Measurements from ENCODE around the gene PLEKHA1.
A peak's percentile ranks its signal among the peaks of the same experiment; 100 is the strongest.

Gene PLEKHA1

DNA sequence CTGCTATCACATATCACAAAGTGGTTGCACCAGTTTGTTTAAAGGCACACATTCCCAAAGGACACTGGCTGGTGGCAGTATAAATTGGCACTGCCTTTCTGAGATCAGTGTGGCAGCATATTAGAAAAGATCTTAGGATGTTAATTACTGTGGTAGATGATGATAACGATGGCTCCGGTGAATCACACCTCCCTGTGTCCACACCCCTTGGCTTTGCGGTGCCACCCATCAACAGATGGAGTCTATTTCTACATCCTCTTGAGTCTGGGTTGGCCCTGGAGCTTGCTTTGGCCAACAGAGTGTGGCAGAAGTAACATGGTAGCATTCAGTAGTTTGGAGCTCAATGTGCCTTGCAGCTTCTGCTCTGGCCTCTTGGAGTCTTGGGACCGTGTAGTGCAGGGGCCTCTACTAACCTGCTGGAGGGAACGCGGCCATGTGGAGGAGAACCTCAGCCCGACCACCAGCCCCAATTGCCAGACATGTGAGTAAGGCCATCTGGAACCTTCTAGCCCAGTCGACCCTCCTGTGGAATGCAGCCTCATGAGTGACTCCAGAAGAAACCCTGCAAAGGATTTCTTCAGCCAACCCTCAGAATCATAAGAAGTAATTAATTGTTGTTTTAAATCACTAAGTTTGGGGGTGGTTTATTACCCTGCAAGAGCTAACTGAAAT is 27.2 kb upstream of the PLEKHA1 start:
- DNase-seq (ENCODE audit: low read depth), result no peak

DNA sequence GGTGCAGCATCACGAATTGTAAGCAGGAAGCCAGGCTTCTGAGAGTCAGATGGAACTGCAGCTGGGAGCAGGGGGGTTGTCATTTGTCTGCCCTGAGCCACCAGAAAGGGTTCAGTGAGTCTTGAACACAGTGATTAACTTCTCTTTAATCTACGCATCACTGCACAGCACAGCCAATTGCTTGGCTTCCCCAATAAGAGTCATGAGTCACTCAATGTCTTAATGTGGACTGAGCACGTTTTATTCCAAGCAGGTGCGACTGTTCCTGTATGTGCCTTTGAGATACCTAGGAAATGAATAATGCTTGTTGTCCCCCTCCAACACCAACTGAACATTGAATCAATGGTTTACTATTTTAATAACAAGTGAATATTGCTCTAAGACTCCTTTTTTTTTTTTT is 26.0 kb upstream of the PLEKHA1 start:
- no peak for DNase-seq (ENCODE audit: low read depth)

DNA sequence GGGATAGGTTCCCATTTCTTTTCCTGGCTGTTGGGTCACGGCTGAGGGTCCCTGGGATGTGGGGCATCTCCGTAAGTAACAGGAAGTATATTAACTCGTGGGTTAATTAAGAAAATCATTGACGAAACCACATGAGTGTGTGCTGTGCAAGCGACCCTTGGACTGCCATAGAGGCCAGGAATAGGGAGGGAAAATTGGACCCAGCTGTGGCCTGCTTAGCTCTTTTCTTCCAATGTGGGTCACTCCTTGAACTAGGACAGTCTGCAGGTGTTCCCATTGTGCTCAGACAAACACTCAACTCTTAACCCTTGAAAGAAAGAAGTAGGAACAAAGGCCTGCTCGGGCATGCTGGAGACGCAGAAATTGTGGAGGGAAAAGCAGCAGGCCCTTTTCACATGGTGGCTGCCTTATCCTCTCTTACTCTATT is 25.6 kb upstream of the PLEKHA1 start:
- no peak for DNase-seq (ENCODE audit: low read depth)

DNA sequence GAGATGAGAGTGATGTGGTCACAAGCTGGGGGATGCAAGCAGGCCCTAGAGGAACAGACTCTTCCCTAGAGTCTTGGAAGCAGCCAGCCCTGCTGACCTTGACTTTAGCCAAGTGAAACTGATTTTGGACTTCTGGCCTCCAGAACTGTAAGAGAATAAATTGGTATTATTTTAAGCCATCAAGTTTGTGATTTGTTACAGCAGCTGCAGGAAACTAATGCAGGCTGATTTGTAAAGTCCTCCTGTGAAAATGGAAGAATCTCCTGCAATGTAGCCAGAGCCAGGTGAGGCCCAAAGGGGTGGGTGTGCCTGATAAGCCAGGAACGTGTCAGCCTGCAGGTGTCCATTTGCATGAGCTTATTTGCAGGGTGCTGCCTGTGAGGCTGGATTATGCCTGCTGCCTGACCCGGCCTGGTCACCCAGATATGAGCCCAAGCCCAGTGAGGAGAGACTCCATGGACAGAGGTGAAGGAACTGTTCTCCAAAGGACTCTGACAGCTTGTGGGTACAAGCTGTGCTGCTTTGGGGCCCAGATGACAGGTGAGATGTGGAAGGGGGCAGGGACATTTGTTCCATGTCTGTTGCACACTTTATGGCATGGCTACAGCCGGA is 24.6 kb upstream of the PLEKHA1 start:
- no peak for DNase-seq (ENCODE audit: low read depth)

DNA sequence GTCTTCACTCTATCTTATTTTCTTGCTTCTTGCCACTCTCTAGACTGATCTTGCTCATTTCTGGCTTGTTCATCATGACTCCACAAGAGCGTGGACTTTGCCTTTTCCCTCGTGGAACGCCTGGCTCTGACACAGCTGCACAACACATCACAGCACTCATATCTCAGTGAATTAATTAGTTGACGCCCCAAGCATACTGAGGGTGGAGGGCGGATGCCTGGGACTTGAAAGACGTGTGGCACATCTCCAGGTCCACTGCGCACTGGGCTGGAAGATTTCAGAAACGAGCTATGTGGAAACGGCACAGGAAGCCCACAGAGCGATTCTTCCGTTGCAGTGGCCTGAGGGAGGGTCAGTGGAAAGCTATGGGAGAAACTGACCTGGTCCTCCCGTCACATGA is 23.6 kb upstream of the PLEKHA1 start:
- DNase-seq (ENCODE audit: low read depth), result no peak

DNA sequence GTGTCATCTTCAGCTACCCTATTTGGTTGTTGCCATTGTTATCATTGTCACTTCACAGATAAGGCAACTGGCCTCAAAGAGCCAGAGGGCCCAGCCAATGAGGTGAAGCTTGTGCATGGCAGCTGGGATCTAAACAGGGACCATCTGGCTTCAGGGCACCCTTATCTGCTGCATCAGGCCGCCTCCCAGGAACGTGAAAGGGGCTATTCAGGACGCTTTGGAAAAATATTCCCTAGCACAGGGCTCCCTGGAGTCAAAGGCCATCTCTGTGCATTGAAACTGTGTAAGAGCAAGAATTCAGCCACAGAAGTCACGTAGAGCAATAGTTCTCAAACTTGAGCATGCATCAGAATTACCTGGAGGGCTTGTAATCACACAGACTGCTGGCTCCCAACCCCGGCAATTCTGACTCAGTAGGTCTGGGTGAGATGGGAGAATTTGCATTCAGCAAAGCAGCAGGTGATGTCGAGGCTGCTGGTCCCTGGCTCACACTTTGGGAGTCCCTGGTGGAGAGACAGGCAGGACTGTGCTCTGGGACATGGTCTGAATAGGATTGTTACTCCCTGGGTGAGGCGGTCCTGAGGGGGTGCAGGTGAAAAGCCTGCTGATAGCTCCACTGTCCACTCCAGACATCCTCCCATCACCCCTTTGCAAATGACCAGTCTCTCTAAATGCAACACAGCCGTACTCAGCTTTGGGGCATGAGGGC is 21.5 kb upstream of the PLEKHA1 start:
- DNase-seq (ENCODE audit: low read depth), result no peak

DNA sequence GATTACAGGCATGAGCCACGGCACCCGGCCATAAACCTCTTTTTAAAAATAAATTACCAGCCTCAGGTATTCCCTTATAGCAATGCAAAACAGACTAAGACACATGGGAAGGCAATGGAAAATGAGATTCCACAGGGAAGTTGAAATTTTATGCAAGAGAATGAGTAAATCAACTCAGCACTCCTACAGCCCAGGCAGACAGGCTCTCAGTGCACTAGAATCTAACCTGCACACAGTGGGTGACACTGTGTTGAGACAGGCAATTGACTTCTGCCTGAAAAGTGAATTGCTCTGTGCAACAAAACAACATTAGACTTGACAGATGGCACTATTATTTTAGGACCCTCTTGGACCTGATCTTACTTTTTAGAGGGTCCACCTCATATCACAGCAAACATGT is 20.1 kb upstream of the PLEKHA1 start:
- DNase-seq (ENCODE audit: low read depth), result no peak

DNA sequence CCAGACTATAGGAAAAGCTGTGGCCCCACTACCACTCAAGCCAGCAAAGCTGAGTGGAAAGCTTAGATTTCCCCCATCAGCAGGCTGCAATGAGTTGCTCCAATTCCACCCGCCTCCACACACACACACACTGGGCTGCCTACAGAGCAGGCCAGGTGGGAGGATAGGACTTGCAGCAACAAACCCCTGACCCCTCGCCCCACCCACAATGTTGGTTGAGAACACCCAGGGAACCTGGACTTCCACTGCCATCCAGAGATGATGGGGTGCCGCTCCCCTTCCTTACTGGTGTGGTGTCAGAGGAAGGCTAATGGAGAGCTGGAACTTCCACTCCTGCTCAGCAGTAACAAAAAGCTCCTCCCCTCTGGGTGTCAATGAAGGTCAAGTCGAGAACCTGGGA is 16.8 kb upstream of the PLEKHA1 start:
- DNase-seq (ENCODE audit: low read depth), result no peak

DNA sequence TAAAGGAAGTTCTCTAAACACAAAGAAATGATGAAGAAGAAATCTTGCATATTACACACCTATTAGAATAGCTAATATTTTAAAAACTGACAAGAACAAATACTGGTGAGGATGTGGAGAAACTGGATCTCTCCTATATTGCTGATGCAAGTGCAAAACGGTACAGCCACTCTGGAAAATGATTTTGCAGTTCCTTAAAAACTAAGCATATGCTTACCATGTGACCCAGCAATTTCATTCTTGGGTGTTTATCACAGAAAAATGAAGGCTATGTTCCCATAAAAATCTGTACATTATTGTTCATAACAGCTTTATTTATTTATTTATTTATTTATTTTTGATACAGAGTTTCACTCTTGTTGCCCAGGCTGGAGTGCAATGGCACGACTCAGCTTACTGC is 14.9 kb upstream of the PLEKHA1 start:
- DNase-seq (ENCODE audit: low read depth), result no peak

DNA sequence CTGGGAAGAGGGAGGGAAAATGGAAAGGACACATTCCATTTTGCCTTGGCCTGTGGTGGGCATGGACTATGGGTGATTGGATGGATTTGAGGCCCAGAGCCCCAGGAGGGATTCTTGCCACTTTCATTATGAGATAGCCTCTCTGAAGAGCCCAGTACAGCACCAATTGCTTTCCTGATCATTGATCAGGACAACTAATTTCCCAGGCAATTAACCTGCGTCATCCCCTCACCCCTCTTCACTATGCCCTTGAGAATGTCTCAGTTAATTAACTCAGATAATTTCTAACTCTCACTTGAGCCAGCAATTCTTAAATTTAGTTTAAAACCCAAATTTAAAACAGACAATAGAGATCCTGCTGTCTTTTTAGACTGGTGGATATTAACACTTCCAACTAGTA is 13.5 kb upstream of the PLEKHA1 start:
- DNase-seq (ENCODE audit: low read depth), result no peak

DNA sequence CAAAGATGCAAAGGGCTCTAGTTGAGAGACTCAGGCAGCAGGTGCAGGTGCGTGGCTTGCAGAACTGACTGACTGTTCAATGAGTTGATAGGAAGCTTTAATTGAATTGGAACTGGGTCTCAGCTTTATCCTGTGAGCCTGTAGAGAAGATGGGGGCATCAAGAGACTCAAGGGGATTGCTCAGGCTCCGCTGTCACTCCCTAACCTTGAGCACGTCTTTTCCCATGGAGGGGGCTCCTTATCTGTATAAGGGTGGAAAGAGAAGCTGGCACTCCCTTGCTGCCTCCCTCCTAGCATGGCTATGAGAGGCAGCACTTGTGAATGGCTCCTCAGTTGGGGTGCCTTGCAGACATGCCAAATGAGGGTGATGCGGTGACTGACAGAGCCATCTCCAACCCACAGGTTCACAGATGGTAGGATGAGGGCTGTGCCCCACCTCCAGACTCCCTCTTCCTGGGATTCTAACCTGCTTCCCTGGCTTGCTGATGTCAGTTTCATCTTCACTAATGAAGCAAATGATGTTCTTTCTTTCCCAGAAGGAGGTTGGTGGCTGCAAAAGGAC is 12.4 kb upstream of the PLEKHA1 start:
- DNase-seq (ENCODE audit: low read depth), result no peak

DNA sequence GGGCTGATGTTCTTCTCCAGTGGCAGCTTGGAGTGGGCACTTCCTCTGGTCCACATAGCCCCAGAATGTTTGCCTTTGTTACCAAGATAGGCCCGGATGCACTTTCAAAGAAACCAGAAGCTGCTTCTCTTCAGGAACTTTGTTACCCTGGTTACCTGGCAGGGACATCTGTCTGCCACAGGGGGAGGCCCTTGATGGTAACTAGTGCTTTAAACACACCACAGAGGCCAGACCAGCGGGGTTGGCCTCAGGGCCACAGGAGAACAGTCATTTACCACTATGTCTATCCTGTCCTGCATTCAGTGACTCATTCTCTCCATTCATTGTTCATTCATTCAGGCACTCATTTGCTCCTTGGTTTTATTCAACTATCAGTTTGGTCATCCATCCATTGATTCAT is 11.9 kb upstream of the PLEKHA1 start:
- no peak for DNase-seq (ENCODE audit: low read depth)

DNA sequence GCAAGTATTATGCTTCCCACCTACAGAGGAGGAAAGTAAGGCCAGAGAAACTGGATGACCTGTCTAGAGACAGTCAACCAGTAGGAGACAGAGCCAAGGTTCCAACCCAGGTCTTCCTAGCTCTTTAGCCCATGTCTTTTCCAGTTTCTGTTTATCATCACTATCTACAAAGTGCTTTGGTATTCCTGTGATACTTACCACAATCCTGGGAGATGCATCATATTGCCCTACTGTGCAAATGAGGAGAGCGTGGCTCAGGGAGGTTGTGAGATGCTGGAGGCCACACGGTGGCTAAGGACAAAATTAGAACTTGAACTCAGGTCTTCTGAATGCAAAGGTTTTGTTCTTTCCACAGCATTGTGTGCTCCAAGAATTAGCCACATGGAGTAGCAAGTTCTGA is 11.2 kb upstream of the PLEKHA1 start:
- DNase-seq (ENCODE audit: low read depth), result no peak

DNA sequence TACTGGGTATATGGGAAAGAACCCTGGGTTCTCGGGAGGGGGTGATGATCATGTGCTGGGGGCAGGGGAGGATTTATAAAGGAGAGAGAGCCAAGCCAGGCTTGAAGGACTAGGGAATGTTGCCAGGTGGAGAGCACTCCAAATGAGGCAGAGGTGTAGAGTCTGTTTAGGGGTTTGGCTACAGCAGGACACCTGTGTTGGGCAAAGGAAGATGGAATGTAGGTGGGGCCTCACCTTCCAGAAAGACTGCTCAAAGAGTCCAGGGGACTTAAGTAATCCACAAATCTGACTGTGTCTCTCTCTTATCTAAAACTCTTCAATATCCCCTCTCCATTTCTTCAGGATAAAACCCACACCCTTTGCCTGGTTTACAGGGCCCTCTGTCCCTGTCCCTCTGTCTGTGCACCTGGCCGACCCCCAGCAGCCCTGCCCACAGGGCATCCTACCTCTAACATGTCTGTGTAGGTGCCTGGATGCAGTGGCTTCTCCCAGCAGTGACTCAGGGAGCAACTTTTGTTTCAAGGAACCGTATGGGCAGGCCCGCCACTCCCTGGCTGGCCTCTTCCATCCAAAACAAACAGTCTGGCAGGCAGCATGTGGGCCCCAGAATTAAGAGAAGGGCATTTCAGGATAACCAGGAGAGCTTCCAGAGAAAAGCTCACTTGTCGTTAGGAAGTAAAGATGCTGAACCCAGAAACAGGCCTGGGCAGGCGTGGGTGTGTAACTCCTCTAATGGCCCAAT is 10.6 kb upstream of the PLEKHA1 start:
- DNase-seq (ENCODE audit: low read depth), result no peak

DNA sequence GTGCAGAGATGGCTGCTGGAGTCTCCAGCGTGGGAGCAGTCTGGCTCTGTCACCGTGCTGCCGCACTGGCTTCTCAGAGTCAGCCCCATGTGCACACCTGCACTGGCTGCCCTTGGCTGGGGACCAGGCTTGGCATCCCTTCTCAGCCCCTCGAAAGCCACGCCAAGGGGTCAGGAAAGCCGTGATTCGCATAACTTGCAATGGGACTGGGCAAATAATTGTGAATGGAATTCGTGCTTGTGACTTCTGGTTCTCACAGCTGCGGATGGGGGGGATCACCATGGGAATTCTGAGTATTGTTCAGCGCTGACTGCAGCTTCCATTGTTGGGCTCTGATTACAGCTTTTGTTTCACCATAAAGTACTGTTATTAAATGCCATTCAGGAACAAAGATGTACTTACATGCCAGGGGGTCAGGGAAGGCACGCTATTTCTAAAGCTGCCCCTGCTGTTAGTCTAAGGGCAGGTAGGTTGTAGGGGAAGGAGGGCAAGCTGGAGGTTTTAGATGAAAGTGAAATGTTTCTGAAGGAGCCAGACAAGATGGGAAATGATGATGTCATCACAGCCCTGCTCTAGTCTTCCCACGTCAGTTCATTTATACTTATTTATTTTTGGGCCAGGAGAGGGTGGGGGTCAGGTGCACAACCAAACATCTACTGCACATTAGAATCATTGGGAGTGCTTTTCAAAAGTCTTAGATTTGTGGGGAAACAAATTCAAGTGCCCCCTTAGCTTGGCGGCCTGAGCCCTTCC is 5.8 kb upstream of the PLEKHA1 start:
- no peak for DNase-seq (ENCODE audit: low read depth)

DNA sequence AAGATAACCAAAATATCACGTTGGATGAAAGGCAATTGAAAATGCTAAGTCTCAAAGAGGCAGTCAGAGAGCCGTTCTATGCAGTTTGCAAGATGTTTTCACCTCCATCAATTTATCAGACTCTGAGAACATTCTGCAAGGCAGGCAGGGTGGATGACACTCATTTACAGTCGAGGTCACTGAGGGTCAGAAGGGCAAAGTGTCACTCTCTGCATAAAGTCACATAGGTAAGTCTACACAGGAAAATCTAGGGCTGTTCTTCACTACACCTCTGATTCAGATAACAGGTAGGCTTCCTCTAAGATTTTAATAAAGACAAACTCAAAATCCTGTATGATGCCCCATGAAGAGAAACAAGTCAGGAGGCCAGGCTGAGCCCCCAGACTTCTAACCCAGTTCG is 1.4 kb upstream of the PLEKHA1 start:
- no peak for DNase-seq (ENCODE audit: low read depth)

DNA sequence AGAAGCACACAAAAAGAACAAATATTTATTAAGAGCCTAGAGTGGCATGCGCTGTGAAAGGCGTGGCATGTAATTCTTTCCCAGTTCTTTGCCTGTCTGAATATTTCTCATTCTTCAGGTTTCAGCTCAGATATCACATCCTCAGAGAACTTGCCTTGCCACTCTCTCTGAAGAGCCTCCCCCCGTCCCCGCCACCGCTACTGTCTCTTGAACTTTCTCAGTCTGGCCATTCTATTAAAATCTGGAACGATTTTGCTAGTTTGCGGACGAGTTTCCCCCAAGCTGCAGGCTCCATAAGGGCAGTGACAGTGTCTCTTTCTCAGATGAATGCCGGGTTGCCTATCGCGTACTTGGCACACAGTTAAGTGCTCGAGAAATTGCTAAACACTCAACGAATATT is 787 bp upstream of the PLEKHA1 start:
- no peak for DNase-seq (ENCODE audit: low read depth)

DNA sequence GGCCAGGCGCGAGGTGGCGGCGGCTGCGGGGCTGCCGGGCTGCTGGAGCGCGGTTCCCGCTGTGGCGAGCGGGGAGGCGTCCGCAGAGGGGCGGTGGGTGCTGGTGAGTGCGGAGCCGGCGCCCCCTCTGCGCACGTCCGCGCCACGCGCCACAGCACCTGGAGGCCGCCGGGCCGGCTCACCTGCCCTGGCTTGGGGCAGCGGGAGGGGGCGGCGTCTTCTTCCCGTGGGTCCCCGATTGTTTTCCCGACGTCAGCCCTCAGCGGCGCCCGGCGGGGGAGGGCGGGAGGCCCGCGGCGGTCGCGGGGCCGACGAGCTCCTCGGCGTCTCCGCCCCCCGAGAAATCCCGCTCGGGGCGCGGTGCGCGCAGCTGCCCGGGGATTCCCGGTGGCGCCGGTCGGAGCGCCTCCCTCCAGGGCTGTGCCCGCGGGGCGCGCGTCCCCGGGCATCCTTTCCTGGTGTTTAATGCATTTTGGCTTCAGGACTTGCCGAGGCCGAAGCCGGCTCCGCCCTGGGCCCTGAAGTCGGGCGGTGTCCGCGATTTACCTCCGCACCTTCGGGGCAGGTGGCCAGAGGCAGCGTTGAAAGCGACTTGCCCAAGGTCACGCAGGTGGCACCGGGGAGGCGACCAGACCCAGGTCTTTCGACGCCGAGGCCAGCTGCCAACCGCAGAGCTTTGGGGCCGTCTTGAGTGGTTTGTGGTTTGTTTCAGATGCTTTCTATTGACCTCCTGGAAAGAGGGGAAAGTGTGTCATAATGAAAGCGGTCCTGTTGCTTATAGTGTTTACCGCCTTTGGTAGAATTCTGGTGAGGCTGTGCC is 561 bp downstream of the PLEKHA1 start:
- peak; percentile 69 for DNase-seq (ENCODE audit: low read depth)

DNA sequence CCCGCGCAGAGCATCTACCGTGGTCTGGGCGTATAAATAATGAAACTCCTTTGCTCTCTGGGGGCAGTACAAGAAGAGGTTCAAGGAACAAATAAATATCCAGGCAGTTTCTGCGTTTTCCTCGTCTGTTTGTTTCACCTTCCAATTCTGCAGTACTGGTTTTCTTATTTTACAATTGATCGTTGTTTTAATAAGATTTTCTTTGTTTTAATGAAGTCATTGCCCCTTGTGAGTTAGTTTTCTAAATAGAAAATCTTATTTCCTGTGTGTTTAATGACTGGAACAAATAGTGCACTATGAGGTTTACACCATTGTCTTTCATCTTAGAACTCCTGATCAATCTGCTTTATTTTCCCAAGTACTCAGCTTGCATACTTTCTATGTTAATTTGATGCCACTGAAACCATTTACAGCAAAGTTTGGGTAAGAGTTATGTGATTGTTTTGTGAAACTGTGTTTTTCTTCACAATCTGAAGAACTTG is 1.2 kb downstream of the PLEKHA1 start:
- DNase-seq (ENCODE audit: low read depth), result no peak

DNA sequence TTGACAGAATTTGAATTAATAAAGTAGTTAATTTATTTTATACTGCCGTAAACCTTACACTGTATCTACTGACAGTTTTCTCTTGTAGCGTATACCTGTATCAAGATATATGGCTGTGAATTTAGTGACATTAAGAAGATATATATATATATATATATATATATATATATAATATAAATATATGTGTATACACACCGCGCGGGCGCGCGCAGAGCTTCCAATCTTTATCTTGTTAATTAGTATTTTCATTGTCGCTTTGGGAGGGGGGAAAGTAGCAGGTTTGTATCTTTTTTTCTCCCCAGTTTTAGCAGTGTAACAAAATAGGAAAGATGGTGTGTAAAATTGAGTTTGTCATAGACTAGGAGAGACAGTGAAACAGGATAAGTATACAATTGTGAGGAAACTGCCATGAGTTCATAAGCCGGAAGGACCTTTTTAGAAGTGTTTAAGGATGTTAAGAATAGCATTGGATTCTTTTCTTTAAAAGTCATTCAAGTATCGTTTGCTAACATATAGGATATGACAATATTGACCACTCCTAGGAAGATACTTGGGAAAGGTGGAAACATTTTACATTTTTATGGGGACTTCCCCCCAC is 2.0 kb downstream of the PLEKHA1 start:
- DNase-seq (ENCODE audit: low read depth), result no peak

Measured in stimulated activated CD8-positive, alpha-beta memory T cell treated with anti-CD3 and anti-CD28 coated beads, Interleukin-12 subunit alpha, Interleukin-12 subunit beta, amount 100 ng/mL, for 4 hours (primary cell).